ENCODE measurements around the gene FAN1. TPM values are rescaled to one million over a fixed set of nuclear protein-coding genes. Genes with fewer than 3 reads are reported as not detected.

FAN1 gene
- total RNA-seq, 1 donor from 2014 or later = 18.9 TPM

DNA sequence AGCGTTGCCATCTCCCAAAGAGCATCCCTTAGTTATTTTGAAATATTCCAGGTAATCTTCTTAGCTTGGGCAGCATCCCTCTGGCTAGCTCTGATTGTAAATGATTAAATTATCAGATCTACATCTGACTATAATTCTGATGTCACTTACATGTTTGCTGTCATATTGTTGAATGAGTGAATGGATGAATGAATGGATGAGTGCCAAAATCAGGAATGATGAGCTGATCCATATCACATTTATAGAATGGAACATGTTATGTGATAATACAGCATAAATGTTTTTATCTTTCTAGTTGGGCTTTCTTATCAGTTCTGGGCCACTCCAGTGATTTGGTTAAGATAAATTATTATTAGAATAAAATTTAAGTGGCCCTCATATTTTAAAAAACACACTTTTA, 14.0 kb downstream of the FAN1 start:
- DNase-seq (ENCODE audit: low spot score) (no peak), ATAC-seq (no peak)
- intact Hi-C loops (cut with DNase I) = no loop called here

DNA sequence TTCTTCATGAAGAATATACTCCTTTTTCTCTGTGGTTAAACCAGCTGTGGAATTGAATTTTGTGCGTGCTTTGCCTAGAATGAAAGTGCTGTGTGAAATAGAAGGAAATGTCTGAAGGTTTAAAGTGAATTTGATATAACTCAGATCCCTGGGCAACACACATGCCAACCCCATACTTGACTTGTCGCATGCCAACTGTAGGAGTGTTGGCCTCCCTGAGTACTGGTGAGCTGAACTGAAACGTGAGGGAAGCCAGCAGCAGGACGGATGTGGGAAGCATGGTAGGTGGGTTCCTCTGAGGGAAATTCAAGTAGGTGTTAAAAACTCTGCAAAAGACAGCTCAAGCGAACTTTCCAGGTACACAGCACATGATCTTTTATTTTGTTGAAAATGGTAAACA, 14.7 kb downstream of the FAN1 start:
- intact Hi-C loops (cut with DNase I) = no loop called here
- ATAC-seq (no peak), DNase-seq (ENCODE audit: low spot score) (no peak)

DNA sequence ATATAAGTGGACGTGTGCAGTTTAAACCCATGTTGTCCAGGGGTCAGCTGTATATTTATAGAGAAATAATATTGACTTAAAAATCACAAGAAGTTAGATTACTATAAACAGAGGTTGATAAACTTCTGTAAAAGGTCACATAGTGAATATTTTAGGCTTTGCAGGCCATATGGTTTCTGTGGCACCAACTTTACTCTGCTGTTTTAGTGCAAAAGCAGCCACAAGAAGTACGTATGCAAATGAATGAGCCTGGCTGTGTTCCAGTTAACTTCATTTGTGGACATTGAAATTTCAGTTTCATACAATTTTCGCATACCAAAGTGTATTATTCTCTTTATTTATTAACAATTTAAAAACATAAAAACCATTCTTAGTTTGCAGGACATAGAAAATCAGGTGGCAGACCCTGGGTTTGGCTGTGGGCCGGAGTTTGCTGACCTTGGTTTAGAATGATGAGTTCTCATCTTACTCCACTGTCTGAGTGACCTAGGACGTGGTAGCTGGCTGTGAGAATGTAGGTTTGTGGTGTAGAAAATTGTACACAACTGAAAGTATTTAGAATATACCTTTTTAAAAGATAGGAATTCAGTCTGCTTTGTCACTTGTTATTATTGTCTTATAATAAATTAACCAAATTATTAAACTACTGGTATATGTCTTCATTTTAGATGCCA, 16.3 kb downstream of the FAN1 start:
- DNase-seq (ENCODE audit: low spot score) = no peak
- intact Hi-C loops (cut with DNase I) = no loop called here

DNA sequence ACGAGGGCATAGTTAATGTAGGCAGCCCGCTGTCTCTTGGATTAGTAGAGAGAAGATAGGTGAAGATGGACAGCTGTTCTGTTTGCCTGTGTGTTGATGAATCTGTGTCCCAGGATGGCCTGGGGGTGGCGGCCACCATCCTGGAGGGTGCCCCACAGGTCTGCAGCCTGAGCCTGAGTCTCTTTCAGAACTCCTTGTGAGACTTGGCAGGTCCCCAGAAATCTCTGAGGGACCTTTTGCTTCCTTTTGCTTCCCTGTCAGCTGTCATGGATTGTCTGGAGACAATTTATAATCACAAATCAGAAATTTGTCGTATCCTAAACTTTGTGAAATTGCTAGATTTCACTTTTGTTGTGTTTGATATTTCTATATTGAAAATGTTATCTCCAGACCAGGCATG, 17.4 kb downstream of the FAN1 start:
- intact Hi-C loops (cut with DNase I) = no loop called here
- ATAC-seq (no peak), DNase-seq (ENCODE audit: low spot score) (no peak)

More for the DNA sequence above, 16.3 kb downstream of the FAN1 start:
- ATAC-seq = no peak

DNA sequence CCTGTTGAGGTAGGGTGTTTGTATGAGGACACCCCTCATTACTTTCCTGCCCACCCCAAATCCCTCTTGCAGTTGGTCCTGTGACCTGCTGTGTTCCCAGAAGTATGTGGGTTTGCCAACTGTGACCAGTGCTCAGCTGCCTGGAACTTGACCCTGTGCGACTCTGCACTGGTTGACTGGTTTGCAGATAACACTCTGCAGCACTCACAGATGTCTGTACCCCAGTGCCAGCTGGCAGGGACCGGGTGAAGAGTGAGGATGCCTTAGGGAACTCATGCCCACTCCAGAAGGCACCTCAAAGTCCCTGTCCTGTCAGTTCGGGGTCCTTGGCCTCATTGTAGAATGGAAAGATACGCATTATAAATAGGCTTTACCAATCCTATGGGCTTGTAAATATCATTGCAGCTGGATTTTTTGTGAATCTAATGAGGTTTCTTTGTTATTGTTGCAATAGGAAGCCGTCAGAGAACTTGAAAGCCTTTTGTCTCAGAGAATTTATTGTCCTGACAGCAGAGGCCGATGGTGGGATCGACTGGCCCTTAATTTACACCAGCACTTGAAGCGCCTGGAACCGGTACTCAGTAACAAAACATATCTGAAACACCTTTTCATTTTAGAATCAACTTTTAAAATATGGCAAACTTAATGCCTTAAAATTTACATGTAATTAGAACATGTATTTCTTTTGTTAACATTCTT, 18.2 kb downstream of the FAN1 start:
- ATAC-seq (no peak), DNase-seq (ENCODE audit: low spot score) (no peak)
- intact Hi-C loops (cut with DNase I) = no loop called here

DNA sequence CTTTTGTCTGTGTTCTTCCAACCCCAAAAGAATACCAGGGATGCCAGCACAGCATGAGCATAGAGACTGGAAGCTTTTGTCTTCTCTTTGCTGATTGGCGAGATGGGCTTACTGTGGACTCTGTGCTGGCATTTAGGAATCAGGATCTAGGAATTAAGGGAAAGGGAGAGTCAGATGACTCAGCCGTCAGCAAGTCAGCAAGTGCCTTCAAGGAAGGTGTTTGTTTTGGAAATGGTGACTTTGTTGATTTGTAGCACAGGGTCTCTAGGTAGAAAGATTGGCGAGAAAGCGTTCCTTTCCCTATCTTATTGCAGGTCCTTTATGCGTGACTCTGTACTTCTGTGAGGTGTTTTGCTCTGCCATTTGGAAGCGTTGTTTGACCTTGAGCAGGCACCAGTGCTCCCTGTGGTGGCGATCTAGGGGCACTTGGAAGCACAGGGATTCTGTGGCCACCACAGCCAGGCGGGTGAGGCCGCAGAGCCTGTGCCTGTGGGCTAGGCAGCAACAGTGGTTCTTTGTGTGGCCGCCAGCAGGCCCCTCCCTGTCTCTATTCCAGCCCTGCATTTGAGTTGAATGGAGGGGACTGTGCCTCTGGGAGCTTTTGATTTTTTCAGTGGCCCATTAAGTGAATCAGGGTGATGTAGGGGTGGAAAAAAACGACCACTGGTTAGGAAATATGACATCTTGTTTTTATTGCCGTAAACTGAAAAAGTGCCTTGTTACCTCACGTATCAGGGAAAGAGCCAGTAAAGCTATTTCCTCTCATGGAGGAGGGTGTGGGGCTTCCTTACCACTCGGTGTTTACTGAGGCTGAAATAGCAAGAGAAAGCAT, 19.0 kb downstream of the FAN1 start:
- ATAC-seq (peak; percentile 95), DNase-seq (ENCODE audit: low spot score) (peak; percentile 69)
- intact Hi-C loops (cut with DNase I) = no loop called here

DNA sequence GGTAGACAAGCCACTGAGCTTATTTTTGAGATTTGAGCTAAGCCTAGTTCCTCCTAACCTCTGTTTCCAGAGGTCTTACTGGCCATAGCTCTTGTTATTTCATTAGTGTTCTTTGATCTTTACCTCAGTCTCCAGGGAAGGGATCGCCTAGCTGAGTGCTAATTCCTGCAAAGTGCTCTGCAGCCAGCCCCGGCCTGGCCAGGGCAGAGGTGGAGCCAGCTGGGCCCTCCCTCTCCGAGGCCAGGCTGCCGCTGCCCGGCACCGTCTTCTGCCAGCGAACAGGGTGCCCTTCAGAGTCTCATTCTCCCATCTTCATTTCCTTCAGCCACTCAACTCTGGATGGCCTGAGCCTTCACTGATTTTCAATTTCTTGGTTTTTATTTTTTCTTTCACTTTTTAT, 19.7 kb downstream of the FAN1 start:
- ATAC-seq (peak; percentile 54), DNase-seq (ENCODE audit: low spot score) (no peak)
- intact Hi-C loops (cut with DNase I) = no loop called here

DNA sequence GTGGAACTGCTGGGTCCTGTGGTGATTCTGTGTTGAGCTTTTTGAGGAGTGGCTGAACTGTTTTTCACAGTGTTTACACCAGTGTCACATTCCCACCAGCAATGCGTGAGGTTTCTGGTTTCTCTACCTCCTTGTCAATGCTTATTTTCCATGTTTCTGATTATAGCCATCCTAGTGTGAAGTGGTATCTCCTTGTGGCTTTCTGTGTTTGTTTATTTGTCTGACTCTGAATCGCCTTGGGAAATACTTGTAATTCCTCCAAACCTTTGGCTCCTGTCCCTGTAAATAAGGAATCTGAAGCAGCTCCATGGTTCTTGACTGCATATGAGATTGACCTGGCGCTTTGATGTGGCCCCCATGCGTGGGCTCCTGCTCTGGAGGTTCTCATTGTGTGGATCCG, 20.6 kb downstream of the FAN1 start:
- ATAC-seq (no peak), DNase-seq (ENCODE audit: low spot score) (no peak)
- intact Hi-C loops (cut with DNase I) = no loop called here

DNA sequence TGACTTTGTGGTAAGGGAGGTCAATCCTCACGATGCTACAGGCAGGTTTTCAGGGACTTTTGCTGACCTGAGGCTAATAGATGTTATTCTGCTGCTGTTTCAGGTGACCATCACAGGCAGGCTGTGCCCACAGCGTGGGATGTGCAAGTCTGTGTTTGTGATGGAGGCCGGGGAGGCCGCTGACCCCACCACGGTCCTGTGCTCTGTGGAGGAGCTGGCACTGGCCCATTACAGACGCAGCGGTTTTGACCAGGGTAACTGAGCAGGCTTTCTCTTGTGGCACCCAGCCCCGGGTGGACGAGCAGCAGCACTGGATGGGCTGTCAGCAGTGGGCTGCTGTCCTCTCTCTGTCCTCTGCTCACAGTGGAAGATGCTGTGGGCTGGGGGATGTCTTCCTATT, 22.0 kb downstream of the FAN1 start:
- intact Hi-C loops (cut with DNase I) = no loop called here
- ATAC-seq (no peak), DNase-seq (ENCODE audit: low spot score) (no peak)

DNA sequence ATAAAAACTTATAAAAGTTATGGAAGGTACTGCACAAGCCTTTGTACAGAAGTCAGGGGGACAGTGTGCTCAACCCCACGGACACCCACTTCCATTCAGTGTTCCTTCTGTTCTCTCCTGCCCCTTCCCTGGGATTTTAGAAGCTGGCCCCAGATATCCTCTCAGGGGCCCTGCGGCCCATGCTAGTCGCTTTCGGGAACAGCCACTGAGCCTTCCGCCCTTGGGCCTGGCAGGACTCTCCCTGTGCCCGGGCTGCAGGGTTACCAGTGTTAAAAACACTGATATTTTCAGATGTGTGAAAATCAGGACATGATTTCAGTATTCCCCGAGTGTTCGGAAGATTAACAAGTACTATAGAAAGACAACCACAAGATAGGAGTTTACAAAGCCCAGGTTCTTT, 22.4 kb downstream of the FAN1 start:
- ATAC-seq (no peak), DNase-seq (ENCODE audit: low spot score) (no peak)
- intact Hi-C loops (cut with DNase I) = no loop called here

DNA sequence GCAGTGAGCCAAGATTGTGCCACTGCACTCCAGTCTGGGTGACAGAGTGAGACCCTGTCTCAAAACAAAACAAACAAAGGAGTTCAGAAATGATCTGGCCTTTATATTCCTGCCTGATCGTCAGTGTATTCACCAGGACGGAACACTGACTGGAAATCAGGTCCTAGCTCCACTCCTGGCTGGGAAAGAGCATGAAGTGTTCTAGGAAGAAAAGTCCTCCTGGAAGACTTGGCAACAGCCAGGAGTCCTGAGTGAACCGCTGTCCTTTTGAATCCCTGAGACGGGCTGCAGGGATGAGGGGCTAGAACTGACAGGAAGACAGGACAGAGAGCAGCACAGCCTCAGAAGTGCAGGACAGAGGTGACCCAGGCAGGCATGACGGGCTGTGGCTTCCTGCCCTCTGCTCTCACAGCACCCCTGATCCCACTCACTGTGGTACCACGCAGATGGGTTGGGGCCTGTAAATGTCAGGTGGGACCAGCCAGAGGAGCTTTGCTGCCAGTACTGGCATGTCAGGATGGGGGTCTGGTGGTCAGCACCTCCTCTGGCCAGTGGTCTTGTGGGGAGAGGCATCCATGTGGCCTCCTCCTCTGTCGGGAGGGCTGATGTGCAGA, 23.5 kb downstream of the FAN1 start:
- ATAC-seq (no peak), DNase-seq (ENCODE audit: low spot score) (no peak)
- intact Hi-C loops (cut with DNase I) = no loop called here

DNA sequence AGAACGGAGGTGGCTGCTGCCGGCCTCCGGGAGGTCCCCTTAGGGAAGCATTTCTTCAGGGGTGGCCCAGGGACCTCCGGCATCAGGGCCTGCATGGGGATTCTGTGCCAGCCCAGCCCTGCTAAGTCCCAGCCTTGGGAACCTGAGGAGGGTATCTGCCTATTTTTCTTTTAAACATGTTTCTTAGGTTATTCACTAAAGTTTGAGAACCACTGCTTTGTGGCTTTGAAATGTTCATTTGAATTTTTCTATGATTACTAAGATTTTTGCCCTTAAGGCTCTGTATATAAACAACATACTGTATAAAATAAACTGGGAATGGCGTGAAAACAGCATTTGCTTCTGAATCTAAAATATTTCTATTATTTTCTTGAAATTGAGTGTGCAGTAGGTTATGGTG, 24.4 kb downstream of the FAN1 start:
- no peak for ATAC-seq
- intact Hi-C loops (cut with DNase I) = no loop called here

DNA sequence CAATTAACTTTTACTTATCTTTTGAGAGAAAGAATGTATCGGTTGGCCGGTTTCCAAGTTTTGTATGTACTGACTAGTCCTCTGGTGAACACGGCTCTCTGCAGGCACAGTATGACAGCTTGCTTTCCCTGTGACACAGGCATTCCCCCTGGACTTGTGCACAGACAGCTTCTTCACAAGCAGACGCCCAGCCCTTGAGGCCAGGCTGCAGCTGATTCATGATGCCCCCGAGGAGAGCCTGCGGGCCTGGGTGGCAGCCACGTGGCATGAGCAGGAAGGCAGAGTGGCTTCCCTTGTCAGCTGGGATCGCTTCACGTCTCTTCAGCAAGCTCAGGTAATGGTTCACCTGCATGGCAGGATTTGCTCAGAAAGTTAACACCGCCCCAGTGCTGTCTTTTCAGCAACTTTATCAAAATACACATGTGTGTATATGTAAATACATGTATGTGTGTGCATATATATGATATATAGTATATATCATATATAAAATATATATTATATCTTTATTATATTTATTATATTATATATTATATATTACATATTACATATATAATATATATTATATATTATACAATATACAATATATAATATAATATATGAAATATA, 25.5 kb downstream of the FAN1 start:
- ATAC-seq (no peak), DNase-seq (ENCODE audit: low spot score) (no peak)

More for the DNA sequence above, 24.4 kb downstream of the FAN1 start:
- no peak for DNase-seq (ENCODE audit: low spot score)

DNA sequence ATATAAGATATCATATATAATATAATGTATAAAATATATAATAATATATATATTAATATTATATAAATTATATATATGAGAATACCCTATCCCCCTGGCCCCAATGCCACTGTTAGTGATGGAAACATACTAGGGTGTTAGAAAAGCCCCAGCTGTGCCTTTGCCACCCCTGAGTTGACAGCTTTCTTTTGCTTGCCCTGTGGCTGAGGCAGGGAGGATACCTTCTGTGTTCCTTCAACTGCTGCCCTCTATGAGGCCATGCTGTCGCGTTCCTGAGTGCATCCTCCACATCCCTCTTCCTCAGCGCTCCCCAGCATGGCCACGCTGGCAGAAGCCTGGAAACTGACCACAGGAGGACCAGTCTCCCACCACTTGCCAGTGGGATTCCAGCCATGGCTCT, 26.3 kb downstream of the FAN1 start:
- intact Hi-C loops (cut with DNase I) = no loop called here

More for the DNA sequence above, 25.5 kb downstream of the FAN1 start:
- intact Hi-C loops (cut with DNase I) = no loop called here

DNA sequence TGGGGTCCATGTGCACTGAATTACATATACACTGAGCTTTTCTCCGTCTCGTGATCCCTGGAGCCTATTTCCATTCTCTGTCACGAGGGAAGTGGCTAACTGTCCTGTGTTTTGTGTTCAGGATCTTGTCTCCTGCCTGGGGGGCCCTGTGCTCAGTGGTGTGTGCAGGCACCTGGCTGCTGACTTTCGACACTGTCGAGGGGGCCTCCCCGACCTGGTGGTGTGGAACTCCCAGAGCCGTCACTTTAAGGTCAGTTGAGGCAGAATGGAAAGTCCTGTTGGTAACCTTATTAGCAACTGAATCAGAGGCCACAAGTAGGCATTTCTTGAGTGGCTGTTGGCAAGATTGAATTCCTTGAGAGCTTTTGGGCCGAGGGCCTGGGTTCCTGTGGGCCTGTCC, 26.7 kb downstream of the FAN1 start:
- DNase-seq (ENCODE audit: low spot score) (no peak), ATAC-seq (no peak)
- intact Hi-C loops (cut with DNase I) = no loop called here

More for the DNA sequence above, 26.3 kb downstream of the FAN1 start:
- ATAC-seq (no peak), DNase-seq (ENCODE audit: low spot score) (no peak)

DNA sequence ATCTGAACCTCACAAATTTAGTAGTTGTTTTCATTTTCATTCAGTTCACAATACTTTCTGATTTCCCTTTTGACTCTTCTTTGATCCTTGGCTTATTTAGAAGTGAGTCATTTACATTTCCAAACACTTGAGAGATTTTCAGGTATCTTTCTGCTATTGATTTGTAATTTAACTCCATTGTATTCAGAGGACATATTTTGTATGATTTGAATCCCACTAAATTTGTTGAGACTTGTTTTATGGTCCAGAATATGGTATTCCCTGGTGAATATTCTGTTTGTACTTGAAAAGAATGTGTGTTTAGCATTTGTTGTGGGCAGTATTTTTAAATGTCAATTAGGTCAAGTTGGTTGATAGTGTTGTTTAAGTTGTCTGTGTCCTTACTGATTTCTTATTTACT, 29.6 kb downstream of the FAN1 start:
- ATAC-seq = no peak
- DNase-seq (ENCODE audit: low spot score) = no peak
- intact Hi-C loops (cut with DNase I) = no loop called here

DNA sequence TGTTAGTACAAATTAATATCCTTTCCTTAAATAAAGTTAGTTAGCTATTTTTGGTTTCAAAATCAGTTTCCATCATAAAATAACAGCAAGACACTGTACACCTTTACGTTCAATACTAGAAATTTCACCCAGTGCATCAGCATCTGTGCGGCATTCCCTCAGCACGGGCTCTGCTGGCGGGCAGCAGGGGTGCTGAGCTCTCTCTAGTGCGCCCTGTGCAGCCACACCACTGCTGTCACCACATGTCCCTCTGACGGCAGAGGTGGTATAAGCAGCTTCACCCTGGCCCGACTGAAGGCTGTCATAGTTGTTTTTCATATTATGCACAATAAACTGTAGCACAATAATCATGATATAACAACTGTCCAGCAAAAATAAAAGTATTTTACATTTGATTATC, 35.4 kb downstream of the FAN1 start:
- intact Hi-C loops (cut with DNase I) = no loop called here
- ATAC-seq (no peak), DNase-seq (ENCODE audit: low spot score) (no peak)

DNA sequence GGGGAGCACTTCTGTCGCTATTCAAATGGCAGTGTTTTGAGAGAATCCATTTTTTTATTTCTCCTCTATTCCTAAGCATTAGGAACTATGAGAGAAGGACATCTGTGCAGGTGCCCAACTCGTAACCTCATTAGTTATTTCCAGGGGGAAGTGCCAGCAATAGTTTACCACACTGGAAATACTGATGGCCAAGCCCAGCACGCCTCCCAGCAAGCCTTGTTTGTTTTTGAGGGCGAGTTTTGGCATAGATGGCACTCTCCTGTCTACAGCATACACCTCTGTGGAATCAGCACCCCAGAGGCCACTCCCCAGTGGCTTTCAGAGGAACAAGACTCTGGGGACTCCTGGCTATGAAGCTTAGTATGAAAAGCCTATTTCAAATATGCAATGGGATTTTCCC, 36.6 kb downstream of the FAN1 start:
- DNase-seq (ENCODE audit: low spot score) = no peak
- ATAC-seq = no peak
- intact Hi-C loops (cut with DNase I) = no loop called here

DNA sequence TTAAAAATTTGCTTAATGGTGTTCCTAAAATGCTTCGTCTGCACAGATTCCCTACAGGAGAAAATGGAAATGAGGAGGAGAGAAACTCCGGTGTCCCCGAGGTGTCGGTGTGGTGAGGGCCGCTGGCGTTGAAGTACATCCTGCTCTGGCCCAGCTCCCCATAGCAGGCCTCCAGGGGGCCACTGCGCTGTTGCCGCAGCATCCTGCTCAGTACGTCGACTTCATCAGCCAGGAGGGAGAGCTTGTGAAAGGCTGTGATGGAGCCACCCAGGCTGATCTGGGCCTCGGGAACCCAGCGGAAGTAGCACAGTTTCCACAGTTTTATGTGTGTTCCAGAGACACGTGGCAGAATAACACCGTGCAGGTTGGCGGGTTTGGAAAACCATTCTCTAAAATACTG, 37.8 kb downstream of the FAN1 start:
- DNase-seq (ENCODE audit: low spot score) = no peak
- no peak for ATAC-seq
- intact Hi-C loops (cut with DNase I) = no loop called here

Data from sciatic nerve (tissue), 2 donors.